GM19239 (cell line): Measurements from ENCODE around the gene ZNF521.

ENCODE experiments used
- DNase-seq: peaks from one replicate; pipeline ENCODE4 v3.0.0; 2011; ENCODE audit warnings: low spot score; ENCODE audit not compliant: insufficient read length
- FAIRE-seq: peaks from 2 replicates; lab custom pipeline; 2011; peaks lifted over from hg19 to GRCh38; lab: Jason Lieb, UNC

Gene ZNF521

DNA sequence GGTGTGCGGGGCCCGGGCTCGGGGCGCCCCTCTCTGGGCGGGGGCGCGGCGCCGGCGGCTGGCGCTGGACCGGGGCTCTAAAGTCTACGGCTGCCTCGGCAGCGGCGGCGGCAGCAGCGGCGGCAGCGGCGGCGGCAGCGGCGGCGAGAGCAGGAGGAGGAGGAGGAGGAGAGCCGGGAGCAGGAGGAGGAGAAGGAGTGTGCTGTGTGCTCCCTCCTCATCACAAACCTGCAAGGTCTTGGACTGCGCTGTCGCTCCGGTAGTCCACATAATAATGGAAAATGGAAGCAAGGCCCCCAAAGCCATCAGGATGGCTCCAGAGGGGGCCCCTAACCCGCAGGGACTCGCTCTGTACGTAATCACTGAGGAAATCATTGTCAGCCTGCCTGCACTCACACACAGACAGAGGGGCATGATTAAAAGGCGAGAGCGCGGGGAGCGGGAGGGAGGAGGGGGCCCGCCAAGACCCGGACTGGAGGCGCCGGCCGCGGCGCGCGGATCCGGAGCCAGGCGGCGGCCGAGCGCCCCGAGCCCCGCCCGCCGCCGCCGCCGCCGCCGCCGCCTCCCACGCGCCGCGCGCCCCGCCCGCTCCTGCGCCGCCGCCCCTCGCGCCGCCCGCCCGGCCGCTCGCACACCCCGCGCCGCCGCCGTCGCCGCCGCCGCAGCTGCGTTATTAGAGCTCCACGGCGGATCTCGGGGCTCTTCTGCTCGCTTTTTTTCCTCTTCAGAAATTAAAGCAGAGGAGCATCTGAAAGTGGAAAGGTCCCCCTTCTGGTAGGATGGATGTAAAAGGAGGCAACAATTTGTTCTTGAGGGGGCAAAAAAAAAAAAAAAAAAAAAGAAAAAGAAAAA lies at the start of gene ZNF521:
ZNF521 (minus strand) TSS at position 390 of the 852 bp plus-strand sequence. CDS start 1,220 bp downstream, outside the sequence.
- FAIRE-seq = no peak

GRCh38 chr18:25399554-25399953 lies 47.6 kb upstream of the ZNF521 start:
- no peak for DNase-seq
- no peak for FAIRE-seq

More for the DNA sequence above, at the start of gene ZNF521:
- peak; percentile 68 for DNase-seq

- DNase-seq = no peak
- no peak for FAIRE-seq
Observed at GRCh38 chr18:25392192-25392591, 40.2 kb upstream of the ZNF521 start.

DNA sequence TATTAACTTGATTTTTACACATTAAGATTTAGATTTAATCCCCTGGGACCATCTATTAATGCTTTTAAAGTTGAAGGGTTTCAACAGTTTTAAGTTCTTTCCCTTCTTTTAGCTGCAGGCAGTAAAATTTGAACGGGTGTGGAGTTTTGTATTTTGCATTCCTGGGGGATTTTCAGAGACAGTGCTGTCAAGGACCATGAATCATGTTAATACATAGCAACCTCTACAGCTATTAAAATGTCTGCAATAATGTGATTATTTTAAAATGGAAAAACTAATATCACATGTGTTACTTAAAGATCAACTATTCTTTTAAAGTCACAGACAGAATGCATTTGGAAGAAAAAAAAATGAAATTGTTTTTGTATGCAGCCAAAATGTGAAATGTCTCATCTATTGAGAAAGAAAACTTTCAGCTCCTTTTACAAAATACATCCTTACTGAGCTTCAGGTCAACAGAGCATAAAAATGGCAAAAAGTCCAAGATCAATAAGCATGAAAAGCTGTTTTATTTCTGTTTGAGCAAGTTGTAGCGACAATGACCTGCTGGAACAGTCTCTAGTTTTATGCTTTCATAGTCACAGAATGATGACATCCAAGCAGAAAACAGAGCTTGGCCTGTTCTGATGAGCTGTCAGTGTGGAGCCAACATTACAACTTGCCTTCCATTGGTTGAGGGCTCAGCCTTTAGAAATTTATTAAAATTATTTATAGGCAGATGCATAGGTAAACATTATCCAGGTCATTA lies 21.6 kb upstream of the ZNF521 start:
- no peak for FAIRE-seq
- DNase-seq = no peak

GRCh38 chr18:25370391-25370790 lies 18.4 kb upstream of the ZNF521 start:
- DNase-seq = no peak
- no peak for FAIRE-seq

- DNase-seq (no peak), FAIRE-seq (no peak)
Observed at GRCh38 chr18:25365242-25365641, 13.3 kb upstream of the ZNF521 start.

DNA sequence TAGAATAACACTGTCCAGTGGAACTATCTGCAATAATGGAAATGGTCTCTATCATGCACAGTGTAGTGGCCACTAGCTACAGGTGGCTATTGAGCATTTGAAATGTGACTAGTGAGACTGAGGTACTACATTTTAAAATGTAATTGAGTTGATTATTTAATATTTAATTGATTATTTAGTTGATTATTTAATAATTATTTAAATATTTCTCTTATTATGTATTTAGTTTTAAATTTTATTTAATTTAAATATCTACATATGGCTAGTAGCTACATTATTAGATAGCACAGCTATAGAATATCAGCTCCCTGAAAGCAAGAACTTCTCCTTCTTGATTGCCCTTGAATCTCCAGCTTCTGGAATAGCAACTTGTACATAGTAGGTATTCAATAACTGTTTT lies 12.8 kb upstream of the ZNF521 start:
- FAIRE-seq (no peak), DNase-seq (no peak)

DNA sequence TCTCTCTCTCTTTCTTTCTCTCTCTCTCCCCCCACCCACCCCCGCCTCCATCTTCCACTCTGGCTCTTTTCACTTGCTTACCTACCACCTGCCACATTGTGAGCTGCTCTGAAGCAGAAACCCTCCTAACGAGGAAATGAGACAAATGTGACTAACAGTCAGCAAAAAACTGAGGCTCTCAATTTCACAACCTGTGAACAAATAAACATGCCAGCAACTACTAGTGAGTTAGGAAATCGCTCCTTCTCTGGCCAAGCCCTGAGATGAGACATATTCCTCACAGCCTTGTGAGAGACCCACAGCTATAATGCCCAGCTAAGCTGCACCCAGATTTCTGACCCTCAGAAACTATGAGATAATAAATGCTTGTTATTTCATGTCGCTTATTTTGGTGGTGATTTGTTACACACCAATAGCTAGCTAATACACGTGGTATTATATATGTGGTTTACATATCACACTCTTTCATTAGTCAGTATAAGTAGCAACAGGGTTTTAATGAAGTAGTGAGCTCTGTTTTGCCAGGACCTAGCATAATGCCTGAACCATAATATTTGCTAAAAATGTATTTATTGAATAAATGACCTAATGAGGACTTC lies 8.4 kb upstream of the ZNF521 start:
- DNase-seq = no peak
- no peak for FAIRE-seq

DNA sequence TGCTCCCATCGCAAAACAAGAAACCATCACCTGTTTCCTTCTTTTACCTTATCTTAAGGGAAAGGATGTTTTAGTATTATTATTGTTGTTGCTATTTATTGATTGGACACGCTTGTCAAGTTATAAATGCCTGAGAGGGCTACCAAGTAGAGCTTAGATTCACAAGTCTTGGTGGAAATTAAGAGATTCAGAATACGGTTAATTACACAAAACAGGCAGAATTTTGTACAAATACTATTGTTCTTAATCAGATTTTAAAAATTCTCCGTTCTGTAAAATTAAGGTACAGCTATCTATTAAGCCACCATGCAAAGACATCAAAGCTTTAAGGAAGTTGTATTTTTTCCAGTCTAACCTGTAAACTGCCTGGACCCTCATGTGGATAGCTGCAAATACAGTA lies 1.1 kb upstream of the ZNF521 start:
- DNase-seq = no peak
- FAIRE-seq = no peak

GRCh38 chr18:25352629-25353005 lies 651 bp upstream of the ZNF521 start:
- FAIRE-seq = peak; percentile 66
- DNase-seq = no peak

GRCh38 chr18:25351280-25351775 lies 638 bp downstream of the ZNF521 start:
- DNase-seq (no peak), FAIRE-seq (no peak)

DNA sequence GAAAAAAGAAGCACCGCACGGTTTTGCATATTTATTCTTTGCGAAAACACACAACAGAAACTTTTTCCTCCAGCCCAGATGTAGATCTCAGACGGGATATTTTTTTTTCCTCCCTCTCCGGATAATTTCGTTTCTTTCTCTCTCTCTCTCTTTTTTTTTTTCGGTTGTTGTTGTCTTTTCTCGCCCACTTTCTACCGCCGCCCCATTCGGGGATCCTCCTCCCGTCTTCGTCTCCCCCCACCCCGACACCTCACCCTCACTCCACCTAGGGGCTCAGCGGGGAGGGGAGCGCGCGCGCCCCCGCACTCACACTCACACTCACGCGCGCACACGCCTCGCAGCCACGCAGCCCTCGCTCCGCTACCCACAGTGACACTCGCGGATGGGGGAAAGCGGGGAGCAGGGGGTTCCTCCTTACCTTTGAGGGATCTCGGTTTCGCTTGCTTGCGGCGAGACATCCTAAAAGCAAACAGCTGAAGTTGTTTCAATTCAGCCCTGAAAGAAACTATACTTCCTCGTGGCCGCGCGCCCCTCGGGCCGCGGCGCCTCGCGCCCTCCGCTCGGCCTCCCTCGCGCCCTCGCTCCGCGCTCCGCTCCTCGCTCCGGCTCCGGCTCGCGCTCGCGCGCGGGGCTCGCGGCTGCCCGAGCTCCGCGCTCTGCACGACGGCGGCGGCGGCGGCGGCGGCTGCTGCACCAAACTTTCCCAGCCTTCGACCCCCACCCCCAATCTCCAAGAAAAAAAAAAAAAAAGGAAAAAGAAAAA lies 1.3 kb downstream of the ZNF521 start:
- peak; percentile 67 for DNase-seq
- peak; percentile 66 for FAIRE-seq

- DNase-seq = no peak
- FAIRE-seq = no peak
Observed at GRCh38 chr18:25349926-25350487, 2.0 kb downstream of the ZNF521 start.

- FAIRE-seq (no peak), DNase-seq (peak; percentile 15)
Observed at GRCh38 chr18:25349131-25349925, 2.6 kb downstream of the ZNF521 start.

- DNase-seq (no peak), FAIRE-seq (no peak)
Observed at GRCh38 chr18:25348386-25349130, 3.4 kb downstream of the ZNF521 start.

- FAIRE-seq (no peak), DNase-seq (no peak)
Observed at GRCh38 chr18:25346561-25346960, 5.4 kb downstream of the ZNF521 start.

GRCh38 chr18:25345081-25345866 lies 6.7 kb downstream of the ZNF521 start:
- DNase-seq (no peak), FAIRE-seq (no peak)

DNA sequence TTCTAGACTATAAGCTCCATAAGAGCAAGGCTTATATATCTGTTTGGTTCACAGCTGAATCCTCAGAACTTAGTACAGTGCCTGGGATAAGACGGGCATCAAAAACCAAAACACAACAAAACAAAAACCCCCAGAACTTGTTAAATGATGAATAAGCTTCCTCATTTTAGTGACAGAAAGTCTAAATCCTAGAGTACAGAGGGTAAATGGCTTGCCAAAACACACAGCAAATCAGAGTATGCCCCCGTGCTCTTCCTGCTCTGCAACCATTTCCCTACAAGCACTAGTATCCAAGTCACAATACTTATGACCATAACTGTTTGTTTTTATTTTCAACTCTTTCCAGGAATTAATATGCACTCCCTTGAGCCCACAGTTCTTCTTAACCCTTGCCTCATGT lies 10.1 kb downstream of the ZNF521 start:
- DNase-seq (no peak), FAIRE-seq (no peak)
